K562 (cell line): Measurements from ENCODE around the gene FGF12. TPM values are rescaled to one million over a fixed set of nuclear protein-coding genes. Genes with fewer than 3 reads are reported as not detected.

Source experiments
- ATAC-seq: fragments of 200-7000 bp; cut with Tn5 transposase; 3 replicates; pipeline ENCODE4 v1.9.1; 2020; ENCODE audit warnings: moderate library complexity
- BruUV-seq: library from RNA; stranded (reverse); fragments of 400-500 nt; replicated peaks from 2 replicates; lab custom pipeline; 2021; lab: Mats Ljungman, UMichigan
- CTCF ChIA-PET: fragments of 300-600 bp; formaldehyde crosslinking; extraction: SDS; loops from one replicate; lab custom pipeline; 2021; ENCODE audit warnings: low intra/inter-chr PET ratio; lab: Yijun Ruan, JAX
- POLR2A ChIA-PET: fragments of 300-600, 350-650 bp; sonication (Branson Sonifier 250); formaldehyde crosslinking; extraction: SDS; loops from one replicate; lab custom pipeline; 2021; ENCODE audit warnings: antibody characterized with exemption, inconsistent platforms; lab: Yijun Ruan, JAX
- DNase-seq, 4 experiments: peaks; one replicate each; pipeline versions ENCODE4 v3.0.0 to v3.0.0-alpha.2; 2011 to 2018; ENCODE audit warnings: low spot score in 3 of 4, mixed read lengths in 3 of 4; ENCODE audit errors: extremely low read depth in 1 of 4
- FAIRE-seq: peaks from 2 replicates; lab custom pipeline; 2011; peaks lifted over from hg19 to GRCh38; lab: Jason Lieb, UNC
- H2AFZ ChIP-seq: 2 replicates; pipeline ENCODE4 v1.6.0; 2011; ENCODE audit warnings: low read depth, low read length, control low read depth, inconsistent platforms
- H3K27ac ChIP-seq: fragments of 200-600 bp; 3 replicates; pipeline ENCODE4 v1.8.0; 2011; ENCODE audit warnings: low read depth, mild to moderate bottlenecking, control low read depth, inconsistent platforms, low read length, moderate library complexity, mixed read lengths; ENCODE audit errors: extremely low read depth
- H3K27me3 ChIP-seq, 2 experiments: fragments of 300-600 bp in 1 of 2; 2 replicates in 1 of 2; 3 replicates in 1 of 2; pipeline versions ENCODE4 v1.6.0 to v1.8.0; 2011; ENCODE audit warnings: inconsistent platforms in 2 of 2, low read length in 2 of 2, mild to moderate bottlenecking in 1 of 2, mixed read lengths in 1 of 2, moderate library complexity in 1 of 2; ENCODE audit not compliant: control insufficient read depth in 2 of 2, insufficient read depth in 2 of 2
- H3K36me3 ChIP-seq: fragments of 300-600 bp; 3 replicates; pipeline ENCODE4 v1.8.0; 2011; ENCODE audit warnings: mild to moderate bottlenecking, low read length, inconsistent platforms; ENCODE audit not compliant: control insufficient read depth, insufficient read depth
- H3K4me1 ChIP-seq, 2 experiments: fragments of 200-600 bp in 1 of 2; replicated peaks in 1 of 2; 2 replicates in 1 of 2; 3 replicates in 1 of 2; pipeline versions ENCODE4 v1.5.1 to v1.8.0; 2011; ENCODE audit warnings: inconsistent platforms in 2 of 2, low read length in 2 of 2, mild to moderate bottlenecking in 1 of 2, mixed read lengths in 1 of 2, moderate library complexity in 1 of 2; ENCODE audit not compliant: control insufficient read depth in 2 of 2, insufficient read depth in 2 of 2
- H3K4me2 ChIP-seq: 2 replicates; pipeline ENCODE4 v1.6.1; 2011; ENCODE audit warnings: low read length, control low read depth, inconsistent platforms, mixed read lengths; ENCODE audit not compliant: insufficient read depth
- H3K4me3 ChIP-seq: fragments of 200-600 bp; sonication (generic), shearing (Covaris generic); 2 replicates; pipeline ENCODE4 v1.5.1; 2016; ENCODE audit warnings: control low read depth, inconsistent platforms
- H3K79me2 ChIP-seq: fragments of 200-600 bp; 3 replicates; pipeline ENCODE4 v1.8.0; 2011; ENCODE audit warnings: low read length, inconsistent platforms; ENCODE audit not compliant: control insufficient read depth, insufficient read depth
- H3K9ac ChIP-seq, 2 experiments: 2 replicates each; pipeline versions ENCODE4 v1.6.0 to v1.6.1; 2011; ENCODE audit warnings: low read depth in 2 of 2, low read length in 2 of 2, control low read depth in 1 of 2, inconsistent platforms in 1 of 2, mild to moderate bottlenecking in 1 of 2, mixed read lengths in 1 of 2; ENCODE audit not compliant: insufficient read depth in 1 of 2
- H3K9me1 ChIP-seq: one replicate; pipeline ENCODE4 v1.6.0; 2011; ENCODE audit warnings: inconsistent platforms, mild to moderate bottlenecking, low read length, moderate library complexity; ENCODE audit not compliant: control insufficient read depth, insufficient read depth
- H3K9me3 ChIP-seq: replicated peaks from 2 replicates; pipeline ENCODE4 v1.5.1; 2011; ENCODE audit warnings: low read depth, low read length, inconsistent platforms; ENCODE audit not compliant: control insufficient read depth, insufficient read depth
- H4K20me1 ChIP-seq: replicated peaks from 2 replicates; pipeline ENCODE4 v1.6.1; 2011; ENCODE audit warnings: low read length, inconsistent platforms, mixed read lengths; ENCODE audit not compliant: control insufficient read depth, insufficient read depth
- CTCF ChIP-seq, 3 experiments: IDR thresholded peaks in 2 of 3; conservative IDR thresholded peaks in 1 of 3; 2 replicates each; pipeline ENCODE4 v1.5.1; 2011 to 2012; ENCODE audit warnings: low read length in 3 of 3, mild to moderate bottlenecking in 3 of 3, control low read depth in 2 of 3, improper control_type of control experiment in 1 of 3, inconsistent platforms in 1 of 3, low read depth in 1 of 3, mixed read lengths in 1 of 3, moderate library complexity in 1 of 3; ENCODE audit not compliant: insufficient read depth in 2 of 3
- FIP1L1 ChIP-seq: fragments of 200-400 bp; formaldehyde crosslinking; IDR thresholded peaks from 2 replicates; pipeline ENCODE4 v1.6.1; 2018; ENCODE audit warnings: mild to moderate bottlenecking, low read depth, low read length; ENCODE audit not compliant: poor library complexity, severe bottlenecking
- PML ChIP-seq: IDR thresholded peaks from 2 replicates; pipeline ENCODE4 v1.6.1; 2012; ENCODE audit warnings: low read length, inconsistent platforms
- RAD21 ChIP-seq, 2 experiments: fragments of 250-450 bp in 1 of 2; fragments of 450-650 bp in 1 of 2; sonication (Bioruptor Pico) in 1 of 2; formaldehyde crosslinking in 1 of 2; IDR thresholded peaks in 1 of 2; conservative IDR thresholded peaks in 1 of 2; 2 replicates each; pipeline versions ENCODE4 v1.4.0 to v1.8.0; 2020 to 2022; ENCODE audit warnings: mild to moderate bottlenecking in 2 of 2, moderate library complexity in 1 of 2
- SRSF7 ChIP-seq: fragments of 200-400 bp; formaldehyde crosslinking; optimal IDR thresholded peaks from 2 replicates; pipeline ENCODE3; 2017; ENCODE audit warnings: mild to moderate bottlenecking, low read depth, low read length
- STAG1 ChIP-seq: sonication (generic); formaldehyde crosslinking; IDR thresholded peaks from 2 replicates; pipeline ENCODE4 v1.5.0; 2020; ENCODE audit warnings: missing genetic modification reagents, borderline replicate concordance
- TBP ChIP-seq: optimal IDR thresholded peaks from 2 replicates; pipeline ENCODE3; 2011; ENCODE audit warnings: low read depth, low read length, improper control_type of control experiment
- TCF7 ChIP-seq: sonication (generic); IDR thresholded peaks from 2 replicates; pipeline ENCODE4 v1.6.1; 2016; ENCODE audit warnings: antibody characterized with exemption, borderline replicate concordance
- TFE3 ChIP-seq: fragments of 450-650 bp; formaldehyde crosslinking; IDR thresholded peaks from 2 replicates; pipeline ENCODE4 v1.4.0; 2020; ENCODE audit warnings: mild to moderate bottlenecking, mixed read lengths
- WGBS: fragments of 100-300 bp; shearing (Covaris generic); methylation state at CpG from one replicate; pipeline ENCODE4 v1.1.6; 2016; ENCODE audit warnings: low coverage, mixed read lengths; ENCODE audit not compliant: insufficient coverage; ENCODE audit errors: missing lambda C conversion rate; 5-methylcytosine and 5-hydroxymethylcytosine counted together
- in situ Hi-C: fragments of 300-500 bp; cut with MboI; formaldehyde crosslinking; loops from 4 replicates; pipeline ENCODE4 v1.15.0; 2018; ENCODE audit warnings: inconsistent platforms, mixed read lengths
- intact Hi-C: fragments of 100-400 bp; cut with micrococcal nuclease; formaldehyde crosslinking; loops from 2 replicates; pipeline ENCODE4 v1.14.2; 2022
- polyA plus RNA-seq, 8 experiments: library from polyadenylated mRNA; depleted of rRNA in 4 of 8; stranded (reverse) in 5 of 8; unstranded in 3 of 8; fragments of >200 nt; fragmentation: Nextera tagmentation in 2 of 8; fragmentation: Illumina TruSeq in 1 of 8; extraction: Ambion mirVana in 2 of 8; extraction: Trizol in 1 of 8; gene quantifications; 2 replicates each; pipeline versions ENCODE4 v1.2.1 to v1.2.3, GENCODE V29; 2011 to 2014; ENCODE audit warnings: inconsistent platforms in 1 of 8, missing spikeins in 1 of 8
- total RNA-seq, 7 experiments: library from RNA; depleted of rRNA in 6 of 7; stranded (reverse); fragments of >200 nt in 6 of 7; fragmentation: Illumina TruSeq in 2 of 7; extraction: Trizol in 2 of 7; gene quantifications; 2 replicates each; pipeline versions ENCODE4 v1.2.1 to v1.2.3, GENCODE V29; 2011 to 2021; ENCODE audit warnings: low replicate concordance in 1 of 7
- TF ChIP-seq, protein P1 (sequence below): fragments of 450-650 bp; formaldehyde crosslinking; IDR thresholded peaks from 2 replicates; pipeline ENCODE4 v1.4.0; 2020; ENCODE audit warnings: mild to moderate bottlenecking, moderate library complexity

Gene FGF12
- total and polyA plus RNA-seq, 9 of the 15 experiments (the other 6 are each of a cell fraction or from before 2014, with no cell fraction given), result not detected

GRCh38 chr3:192467230-192468140, 259.9 kb downstream of the FGF12 start (continued):
- TF ChIP-seq, protein P1, sequence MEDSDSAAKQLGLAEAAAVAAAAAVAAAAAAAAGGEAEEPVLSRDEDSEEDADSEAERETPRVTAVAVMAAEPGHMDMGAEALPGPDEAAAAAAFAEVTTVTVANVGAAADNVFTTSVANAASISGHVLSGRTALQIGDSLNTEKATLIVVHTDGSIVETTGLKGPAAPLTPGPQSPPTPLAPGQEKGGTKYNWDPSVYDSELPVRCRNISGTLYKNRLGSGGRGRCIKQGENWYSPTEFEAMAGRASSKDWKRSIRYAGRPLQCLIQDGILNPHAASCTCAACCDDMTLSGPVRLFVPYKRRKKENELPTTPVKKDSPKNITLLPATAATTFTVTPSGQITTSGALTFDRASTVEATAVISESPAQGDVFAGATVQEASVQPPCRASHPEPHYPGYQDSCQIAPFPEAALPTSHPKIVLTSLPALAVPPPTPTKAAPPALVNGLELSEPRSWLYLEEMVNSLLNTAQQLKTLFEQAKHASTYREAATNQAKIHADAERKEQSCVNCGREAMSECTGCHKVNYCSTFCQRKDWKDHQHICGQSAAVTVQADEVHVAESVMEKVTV (CRISPR knock-in tag), result peak; percentile 15; the same call in 1 of the 2 replicates
- TF ChIP-seq TBP (no peak), SRSF7 (no peak), PML (no peak), RAD21 (CRISPR knock-in tag; conservative IDR thresholded peaks at IDR 0.05 in 1 of 2, IDR thresholded peaks at IDR 0.05 in 1 of 2) (peak; percentile 67 to 75), STAG1 (CRISPR knock-in tag) (peak; percentile 54; the same call in 1 of the 2 replicates)
- TF ChIP-seq, all 486 proteins: peak for 8

DNA sequence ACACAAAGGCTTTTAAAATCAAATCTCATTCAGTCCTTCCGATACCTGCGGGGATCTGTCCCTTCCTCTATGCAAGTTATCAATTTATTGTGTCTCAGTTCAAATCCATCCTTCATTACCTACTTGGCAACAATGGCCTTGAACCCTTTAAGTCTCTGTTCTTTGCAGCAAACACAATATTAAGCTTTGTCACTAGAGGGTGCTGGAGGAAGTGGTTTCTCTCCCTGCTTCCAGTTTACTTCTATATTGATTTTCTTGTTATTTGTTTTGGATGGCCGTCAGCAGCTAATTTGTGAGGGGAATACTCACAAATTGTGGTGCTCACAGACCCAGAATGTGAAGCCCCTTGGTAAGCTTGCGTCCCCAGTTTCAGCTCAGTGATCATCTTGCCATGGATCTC, 278.3 kb downstream of the FGF12 start:
- H3K4me3 ChIP-seq, result no peak overlapping the region
- no peaks in the 10 kb centered on the region for H3K9me3 ChIP-seq
- DNase-seq (peak in 1 of 4 experiments; percentile 8), FAIRE-seq (no peak), ATAC-seq (no peak)
- no peak overlapping the region for H3K27ac ChIP-seq
- H3K79me2 ChIP-seq, result no peaks in the 10 kb centered on the region
- H3K27me3 ChIP-seq, result no peaks in the 10 kb centered on the region
- whole genome bisulfite sequencing, result 3% methylated on average over 4 of the region's 4 CpGs
- in situ Hi-C loops (loop anchor here (10.0 kb wide), 1 partner anchor 1034 kb away; no protein-coding TSS in a partner anchor), intact Hi-C loops (loop anchor here (10.0 kb wide), 1 partner anchor 314 kb away; no protein-coding TSS in a partner anchor)
- POLR2A ChIA-PET, result interaction anchor here (1.4 kb wide), 1 partner anchor 14 kb away, joined by 3 read pairs; no protein-coding TSS in a partner anchor
- TF ChIP-seq CTCF (IDR thresholded peaks at IDR 0.05 in 2 of 3, conservative IDR thresholded peaks at IDR 0.05 in 1 of 3; ENCODE audit: insufficient read depth in 2 of 3, low read depth in 1 of 3, low read length in 3 of 3) (peak in 1 of 3 experiments; percentile 27; a peak in 3 of 6 replicates), FIP1L1 (no peak), TFE3 (CRISPR knock-in tag) (no peak), TCF7 (no peak)
- no peaks in the 10 kb centered on the region for H3K9me1 ChIP-seq
- no peak overlapping the region for H2AFZ ChIP-seq
- no peaks in the 10 kb centered on the region for H3K36me3 ChIP-seq
- no peak overlapping the region for H3K9ac ChIP-seq
- BruUV-seq, result no TSS peak
- no peak overlapping the region for H3K4me2 ChIP-seq
- CTCF ChIA-PET, result no interaction called here
- H3K4me1 ChIP-seq, result no peaks in the 10 kb centered on the region
- no peaks in the 10 kb centered on the region for H4K20me1 ChIP-seq
